ENCODE results near the gene ABR. TPM values are rescaled to one million over a fixed set of nuclear protein-coding genes. Genes with fewer than 3 reads are reported as not detected.

The ABR gene
- total and polyA plus RNA-seq, 2 of the 13 experiments (the other 11 are each of a cell fraction or from before 2014, with no cell fraction given): 12.4 to 40.4 TPM

DNA sequence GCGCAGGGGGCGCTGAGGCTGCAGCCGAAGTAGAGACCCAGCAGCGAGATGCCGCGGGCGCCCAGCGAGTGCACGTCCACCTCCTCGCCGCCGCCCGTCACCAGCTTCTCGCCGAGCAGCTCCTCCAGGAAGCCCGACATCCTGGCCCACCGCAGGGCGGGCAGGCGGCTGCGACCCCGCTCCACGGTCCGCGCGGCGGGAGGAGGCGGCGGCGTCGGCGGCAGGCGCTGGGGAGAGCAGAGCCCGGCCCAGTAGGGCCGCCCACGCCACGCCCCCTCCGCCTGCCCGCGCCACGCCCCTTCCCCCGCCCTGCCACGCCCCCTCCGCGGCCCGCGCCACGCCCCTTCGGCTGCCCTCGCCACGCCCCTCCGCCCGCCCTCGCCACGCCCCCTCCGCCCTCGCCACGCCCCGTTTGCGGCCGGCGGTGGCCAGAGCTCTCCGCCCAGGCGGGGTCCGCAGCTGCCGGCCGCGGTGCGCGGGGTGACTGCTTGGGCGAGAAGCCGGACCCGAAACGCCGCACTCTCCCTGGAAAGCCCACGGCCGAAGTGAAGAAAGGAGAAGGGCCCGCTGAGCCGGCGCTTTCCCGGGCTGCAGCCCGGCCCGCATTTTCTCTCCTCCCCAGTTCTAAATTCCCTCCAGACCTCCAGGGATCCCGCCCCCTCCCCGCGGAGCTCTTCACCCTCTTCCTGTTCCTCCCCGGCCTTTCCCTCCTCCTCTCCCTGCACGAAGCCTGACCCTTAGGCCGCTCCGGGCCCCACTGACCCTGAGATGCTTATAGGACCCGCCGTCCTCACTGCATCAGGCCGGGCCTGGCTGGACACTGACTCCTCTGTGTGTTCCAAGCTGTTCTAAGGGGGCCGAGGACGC, 200.0 kb downstream of the ABR start, which contains the start of gene NXN (continued):
- TF ChIP-seq ZFP91 (CRISPR knock-in tag; IDR thresholded peaks at IDR 0.05; ENCODE audit: borderline replicate concordance) (peak; percentile 15), POLR2A (IDR thresholded peaks at IDR 0.05; ENCODE audit: insufficient read depth in 1 of 2, low read depth in 2 of 2, low read length in 2 of 2) (peak; percentile 44 to 86), SP4 (CRISPR knock-in tag; IDR thresholded peaks at IDR 0.05) (peak; percentile 91), SKI (IDR thresholded peaks at IDR 0.05; ENCODE audit: partially characterized antibody) (peak; percentile 46), ZBTB14 (CRISPR knock-in tag; IDR thresholded peaks at IDR 0.05) (no peak), PBX2 (CRISPR knock-in tag; IDR thresholded peaks at IDR 0.05) (no peak), ZSCAN9 (CRISPR knock-in tag; IDR thresholded peaks at IDR 0.05; ENCODE audit: borderline replicate concordance) (no peak), CCDC6 (CRISPR knock-in tag; IDR thresholded peaks at IDR 0.05) (0 out of 2 replicates have a peak, but pooled peaks have one; percentile 35), ZNF441 (CRISPR knock-in tag; IDR thresholded peaks at IDR 0.05; ENCODE audit: borderline replicate concordance) (peak; percentile 12; the same call in 1 of the 2 replicates), POLR2AphosphoS5 (IDR thresholded peaks at IDR 0.05; ENCODE audit: low read depth, low read length) (peak; percentile 54), ZNF724P (CRISPR knock-in tag; IDR thresholded peaks at IDR 0.05; ENCODE audit: borderline replicate concordance) (peak; percentile 33; the same call in 1 of the 2 replicates), MAX (IDR thresholded peaks at IDR 0.05) (peak; percentile 56), ZBED4 (CRISPR knock-in tag; IDR thresholded peaks at IDR 0.05; ENCODE audit: borderline replicate concordance) (peak; percentile 42; the same call in 1 of the 2 replicates), ZNF354B (CRISPR knock-in tag; IDR thresholded peaks at IDR 0.05) (no peak), RNF219 (CRISPR knock-in tag; IDR thresholded peaks at IDR 0.05) (no peak)
- TF ChIP-seq, protein P1, sequence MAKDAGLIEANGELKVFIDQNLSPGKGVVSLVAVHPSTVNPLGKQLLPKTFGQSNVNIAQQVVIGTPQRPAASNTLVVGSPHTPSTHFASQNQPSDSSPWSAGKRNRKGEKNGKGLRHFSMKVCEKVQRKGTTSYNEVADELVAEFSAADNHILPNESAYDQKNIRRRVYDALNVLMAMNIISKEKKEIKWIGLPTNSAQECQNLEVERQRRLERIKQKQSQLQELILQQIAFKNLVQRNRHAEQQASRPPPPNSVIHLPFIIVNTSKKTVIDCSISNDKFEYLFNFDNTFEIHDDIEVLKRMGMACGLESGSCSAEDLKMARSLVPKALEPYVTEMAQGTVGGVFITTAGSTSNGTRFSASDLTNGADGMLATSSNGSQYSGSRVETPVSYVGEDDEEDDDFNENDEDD (CRISPR knock-in tag; IDR thresholded peaks at IDR 0.05; ENCODE audit: borderline replicate concordance): 0 out of 2 replicates have a peak, but pooled peaks have one; percentile 25
